ENCODE measurements around the gene TBX18. TPM values are rescaled to one million over a fixed set of nuclear protein-coding genes. Genes with fewer than 3 reads are reported as not detected.

The TBX18 gene
- total RNA-seq, 1 experiment from 2014 or later, result 26.8 TPM

- no peak overlapping the region for H3K4me3 ChIP-seq
- H3K9me3 ChIP-seq (replicated peaks), result no peaks in the 10 kb centered on the region
- DNase-seq, result no peak
- no peaks in the 10 kb centered on the region for H3K36me3 ChIP-seq
- no peaks in the 10 kb centered on the region for H3K4me1 ChIP-seq
- no peaks in the 10 kb centered on the region; the same call in 1 of the 2 replicates for H3K27me3 ChIP-seq
- no peak overlapping the region for H3K27ac ChIP-seq
Measured at GRCh38 chr6:84777888-84778287, 13.5 kb upstream of the TBX18 start.

DNA sequence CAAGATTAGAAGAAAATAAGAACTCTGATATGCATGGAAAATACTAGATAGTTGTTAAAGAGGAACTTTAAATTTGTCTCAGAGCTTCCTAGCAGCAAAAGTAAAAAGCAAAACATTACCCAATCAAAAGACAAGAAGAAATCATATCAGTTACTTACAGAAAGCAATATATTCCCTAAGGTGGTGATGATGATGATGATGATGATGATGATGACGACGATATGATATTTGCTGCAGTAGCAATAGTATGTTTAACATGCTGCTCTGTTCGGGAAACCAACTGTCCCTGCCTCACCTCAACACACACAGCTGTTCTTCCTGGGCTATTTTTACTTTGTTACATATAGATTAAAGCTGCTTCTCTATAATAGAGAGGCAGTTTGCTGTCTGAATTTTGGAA lies 12.0 kb upstream of the TBX18 start:
- H3K9me3 ChIP-seq (replicated peaks), result no peaks in the 10 kb centered on the region
- no peaks in the 10 kb centered on the region; the same call in 1 of the 2 replicates for H3K27me3 ChIP-seq

DNA sequence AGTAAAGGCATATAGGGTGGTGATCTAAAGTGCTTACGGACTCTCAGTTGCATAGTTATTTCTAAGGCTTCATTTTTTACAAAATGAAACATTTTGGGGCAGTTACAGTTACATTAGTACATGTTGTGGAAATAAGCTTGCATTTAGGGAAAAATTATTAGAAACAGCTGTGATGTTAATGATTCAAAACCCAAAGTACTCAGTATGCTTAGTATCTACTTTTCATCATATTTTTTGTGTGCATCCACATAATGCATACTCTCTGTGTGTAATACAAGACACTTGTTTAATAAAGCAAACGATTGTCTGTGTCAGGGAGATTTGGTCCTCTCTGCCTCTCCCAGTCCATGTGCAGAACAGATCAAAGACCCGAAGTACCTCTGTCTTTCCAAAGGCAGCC lies 11.4 kb upstream of the TBX18 start:
- Histone ChIP-seq H3K4me3 (no peak overlapping the region), H3K4me1 (no peaks in the 10 kb centered on the region), H3K27me3 (no peaks in the 10 kb centered on the region; the same call in 1 of the 2 replicates), H3K27ac (no peak overlapping the region), H3K36me3 (no peaks in the 10 kb centered on the region), H3K9me3 (replicated peaks) (no peaks in the 10 kb centered on the region)
- no peak for DNase-seq

More for the DNA sequence above, 12.0 kb upstream of the TBX18 start:
- Histone ChIP-seq H3K36me3 (no peaks in the 10 kb centered on the region), H3K4me3 (no peak overlapping the region), H3K4me1 (no peaks in the 10 kb centered on the region), H3K27ac (no peak overlapping the region)
- DNase-seq, result no peak

- Histone ChIP-seq H3K36me3 (no peaks in the 10 kb centered on the region), H3K9me3 (replicated peaks) (no peaks in the 10 kb centered on the region), H3K27me3 (no peaks in the 10 kb centered on the region; the same call in 1 of the 2 replicates), H3K4me1 (no peaks in the 10 kb centered on the region), H3K27ac (no peak overlapping the region), H3K4me3 (no peak overlapping the region)
- DNase-seq, result no peak
Measured at GRCh38 chr6:84774985-84775284, 10.5 kb upstream of the TBX18 start.

GRCh38 chr6:84774157-84774984 lies 10.0 kb upstream of the TBX18 start:
- Histone ChIP-seq H3K27me3 (no peaks in the 10 kb centered on the region; the same call in 1 of the 2 replicates), H3K9me3 (replicated peaks) (no peaks in the 10 kb centered on the region), H3K4me3 (peak overlapping the region; percentile 55), H3K4me1 (no peaks in the 10 kb centered on the region), H3K27ac (peak overlapping the region; percentile 15; the same call in 1 of the 2 replicates), H3K36me3 (no peaks in the 10 kb centered on the region)
- peak in 1 of 2 experiments; percentile 38 for DNase-seq

DNA sequence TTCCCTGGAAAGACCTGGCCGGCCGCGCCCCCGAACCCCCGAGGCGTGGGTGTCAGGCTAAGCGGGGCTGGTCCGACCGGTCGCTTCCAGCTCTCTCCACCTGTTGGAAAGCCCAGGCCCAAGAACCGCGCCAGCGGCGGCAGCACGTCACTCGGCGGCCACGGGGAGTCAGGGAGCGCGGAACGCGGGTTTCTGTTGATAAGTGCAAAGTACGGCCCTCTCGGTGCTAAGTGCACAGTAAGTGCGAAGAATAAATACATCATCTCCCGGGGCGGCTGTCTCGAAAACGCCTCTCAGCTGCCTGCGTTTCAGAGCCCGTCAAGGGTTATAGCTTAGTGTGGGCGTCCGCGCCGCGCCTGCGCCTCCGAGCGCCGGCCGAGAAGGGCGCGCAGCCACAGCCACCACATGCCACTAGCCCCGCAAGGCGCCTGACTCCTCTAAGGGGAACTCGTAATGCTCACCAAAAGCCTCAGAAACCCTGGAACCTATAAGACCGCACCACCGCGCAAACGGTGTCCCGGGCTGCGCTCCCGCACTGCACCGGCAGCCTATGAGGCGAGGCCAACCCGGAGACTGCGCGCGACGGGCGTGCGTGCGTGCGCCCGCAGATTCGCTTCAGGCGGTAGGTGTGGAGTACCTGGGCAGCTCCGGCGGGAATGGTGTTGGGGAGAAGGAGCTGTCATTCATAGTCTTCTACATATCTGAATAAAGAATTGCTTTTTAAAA lies 9.2 kb upstream of the TBX18 start:
- peak in 1 of 2 experiments; percentile 33 for DNase-seq
- H3K9me3 ChIP-seq (replicated peaks), result no peaks in the 10 kb centered on the region
- no peaks in the 10 kb centered on the region for H3K36me3 ChIP-seq
- no peaks in the 10 kb centered on the region for H3K4me1 ChIP-seq
- no peaks in the 10 kb centered on the region; the same call in 1 of the 2 replicates for H3K27me3 ChIP-seq
- H3K4me3 ChIP-seq, result peak overlapping the region; percentile 55
- H3K27ac ChIP-seq, result peak overlapping the region; percentile 15; the same call in 1 of the 2 replicates

GRCh38 chr6:84773133-84773430 lies 8.7 kb upstream of the TBX18 start:
- Histone ChIP-seq H3K4me1 (no peaks in the 10 kb centered on the region), H3K4me3 (peak overlapping the region; percentile 55), H3K36me3 (no peaks in the 10 kb centered on the region), H3K27ac (no peak overlapping the region), H3K27me3 (no peaks in the 10 kb centered on the region; the same call in 1 of the 2 replicates), H3K9me3 (replicated peaks) (no peaks in the 10 kb centered on the region)
- no peak for DNase-seq

- Histone ChIP-seq H3K4me3 (peak overlapping the region; percentile 55), H3K27ac (no peak overlapping the region), H3K4me1 (no peaks in the 10 kb centered on the region), H3K27me3 (no peaks in the 10 kb centered on the region; the same call in 1 of the 2 replicates), H3K9me3 (replicated peaks) (no peaks in the 10 kb centered on the region), H3K36me3 (no peaks in the 10 kb centered on the region)
- no peak for DNase-seq
Measured at GRCh38 chr6:84772428-84773132, 8.2 kb upstream of the TBX18 start.

DNA sequence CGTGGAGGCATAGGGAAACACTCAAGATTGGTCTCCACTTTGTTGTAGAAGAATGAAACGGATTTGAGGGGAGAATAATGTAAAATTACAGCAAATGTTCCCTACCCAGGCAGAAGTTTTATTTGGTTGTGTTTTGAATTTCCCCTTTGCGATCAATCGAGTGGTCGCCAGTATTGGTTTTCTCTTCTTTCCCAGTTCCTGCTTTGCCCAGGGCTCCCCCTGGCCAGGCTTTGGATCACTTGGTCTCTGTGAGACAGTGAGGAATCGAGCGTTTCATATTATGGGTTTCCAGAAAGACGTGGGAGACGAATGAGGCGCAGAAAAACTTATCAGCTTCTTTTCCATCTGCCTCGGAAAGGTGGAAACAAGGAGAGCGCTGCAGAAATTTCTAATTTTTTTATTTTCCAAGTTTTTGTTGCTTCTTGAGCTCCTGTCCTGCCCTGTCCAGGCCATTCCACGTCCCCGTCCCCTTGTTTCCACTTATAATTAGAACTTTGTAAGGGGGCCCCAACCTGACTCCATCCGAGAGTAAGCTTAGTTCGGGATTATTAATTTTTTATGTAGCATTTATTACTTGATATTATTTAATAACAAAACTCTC lies 7.5 kb upstream of the TBX18 start:
- no peak for DNase-seq
- H3K4me3 ChIP-seq, result no peak overlapping the region
- H3K4me1 ChIP-seq, result no peaks in the 10 kb centered on the region
- no peak overlapping the region for H3K27ac ChIP-seq
- H3K9me3 ChIP-seq (replicated peaks), result no peaks in the 10 kb centered on the region
- no peaks in the 10 kb centered on the region; the same call in 1 of the 2 replicates for H3K27me3 ChIP-seq
- no peaks in the 10 kb centered on the region for H3K36me3 ChIP-seq

DNA sequence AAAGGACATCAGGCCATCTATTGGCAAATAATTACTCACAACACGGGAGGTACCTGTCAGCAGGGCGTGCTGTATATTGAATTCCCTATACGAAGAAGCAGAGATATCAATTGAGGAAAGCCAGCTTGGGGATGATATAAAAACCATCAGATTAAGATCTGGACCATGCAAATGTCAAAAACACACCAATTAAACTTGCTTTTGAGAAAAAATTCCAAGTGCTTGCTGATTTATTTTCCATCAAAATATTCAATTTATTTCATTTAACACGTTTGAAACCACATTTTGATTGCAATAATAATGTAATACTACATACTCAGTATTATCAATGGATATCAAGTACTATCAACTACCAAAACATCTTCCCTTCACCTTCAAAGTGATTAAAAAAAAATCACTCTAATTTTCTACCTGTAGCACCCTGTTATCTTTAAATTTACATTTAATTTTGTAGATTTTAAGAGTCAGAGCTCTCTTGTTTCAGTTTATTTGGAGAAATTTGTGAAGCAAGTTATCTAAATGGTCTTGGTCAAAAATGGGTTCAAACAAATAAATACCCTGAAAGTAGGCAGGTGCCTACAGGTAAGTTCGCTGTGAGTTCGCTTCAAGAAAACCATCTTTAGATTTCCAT lies 6.8 kb upstream of the TBX18 start:
- Histone ChIP-seq H3K4me3 (no peak overlapping the region), H3K27ac (no peak overlapping the region), H3K4me1 (no peaks in the 10 kb centered on the region), H3K27me3 (no peaks in the 10 kb centered on the region; the same call in 1 of the 2 replicates), H3K9me3 (replicated peaks) (no peaks in the 10 kb centered on the region), H3K36me3 (no peaks in the 10 kb centered on the region)
- no peak for DNase-seq

DNA sequence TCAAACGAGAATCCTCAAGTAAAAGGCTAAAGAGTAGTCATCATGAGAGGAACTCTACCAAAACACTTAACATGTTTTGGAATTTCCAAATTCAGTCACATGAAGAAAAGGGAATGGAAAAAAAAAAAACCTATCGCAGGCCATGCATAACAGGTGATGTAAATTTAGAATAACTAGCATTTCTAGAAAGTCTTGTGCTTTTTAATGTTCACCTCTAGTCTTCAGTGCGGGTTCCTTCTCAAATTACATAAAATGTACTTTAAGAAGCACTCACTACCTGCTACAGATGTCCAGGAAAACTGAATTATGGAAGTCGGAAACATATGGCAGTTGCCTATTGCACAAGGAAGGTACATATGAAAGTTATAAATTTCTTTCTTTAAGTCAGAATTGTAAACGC lies 6.1 kb upstream of the TBX18 start:
- Histone ChIP-seq H3K27ac (no peak overlapping the region), H3K36me3 (no peaks in the 10 kb centered on the region), H3K4me3 (no peak overlapping the region), H3K9me3 (replicated peaks) (no peaks in the 10 kb centered on the region), H3K27me3 (no peaks in the 10 kb centered on the region), H3K4me1 (no peaks in the 10 kb centered on the region)
- no peak for DNase-seq

DNA sequence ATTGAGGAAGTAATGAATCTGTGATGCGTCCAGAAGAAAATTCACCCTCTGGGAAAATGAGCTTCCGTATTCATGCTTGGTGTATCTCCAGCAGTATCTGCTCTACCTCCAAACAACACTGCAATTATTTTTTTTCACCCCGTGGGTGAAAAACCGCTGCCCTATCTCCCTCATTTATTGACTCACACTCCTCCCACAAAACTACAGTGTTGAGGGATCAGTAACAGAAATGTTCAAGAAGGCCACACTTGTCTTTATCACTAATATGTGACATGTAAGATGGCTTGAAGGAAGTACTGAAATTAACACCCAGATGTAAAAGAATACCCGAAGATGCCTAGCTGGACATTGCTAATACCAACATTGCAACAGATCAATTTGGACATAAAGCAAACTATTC lies 4.9 kb upstream of the TBX18 start:
- H3K4me1 ChIP-seq, result no peaks in the 10 kb centered on the region
- peak overlapping the region; percentile 53; the same call in 1 of the 2 replicates for H3K4me3 ChIP-seq
- no peaks in the 10 kb centered on the region for H3K27me3 ChIP-seq
- no peaks in the 10 kb centered on the region for H3K36me3 ChIP-seq
- H3K9me3 ChIP-seq (replicated peaks), result no peaks in the 10 kb centered on the region
- DNase-seq, result no peak
- no peak overlapping the region for H3K27ac ChIP-seq

- H3K27me3 ChIP-seq, result no peaks in the 10 kb centered on the region
- H3K4me1 ChIP-seq, result no peaks in the 10 kb centered on the region
- no peaks in the 10 kb centered on the region for H3K36me3 ChIP-seq
- peak overlapping the region; percentile 53 for H3K4me3 ChIP-seq
- no peaks in the 10 kb centered on the region for H3K9me3 ChIP-seq (replicated peaks)
- H3K27ac ChIP-seq, result peak overlapping the region; percentile 80
- DNase-seq, result peak in 1 of 2 experiments; percentile 40
Measured at GRCh38 chr6:84768442-84769174, 4.2 kb upstream of the TBX18 start.
